Colonic mucosa (tissue), 4 donors: ENCODE results near the gene YTHDC2. TPM values are rescaled to one million over a fixed set of nuclear protein-coding genes. Genes with fewer than 3 reads are reported as not detected.

Experiments
- DNase-seq: peaks from one replicate; pipeline ENCODE4 v3.0.0-alpha.2; 2020
- H3K27ac ChIP-seq: fragments of 200-600 bp; one replicate; pipeline ENCODE4 v1.8.0; 2021
- H3K27me3 ChIP-seq: fragments of 200-600 bp; one replicate; pipeline ENCODE4 v1.8.0; 2021
- H3K36me3 ChIP-seq: fragments of 200-600 bp; one replicate; pipeline ENCODE4 v1.8.0; 2021
- H3K4me1 ChIP-seq: fragments of 200-600 bp; one replicate; pipeline ENCODE4 v1.8.0; 2021; ENCODE audit warnings: mild to moderate bottlenecking
- H3K4me3 ChIP-seq: fragments of 200-600 bp; one replicate; pipeline ENCODE4 v1.8.0; 2021
- H3K9ac ChIP-seq, 2 donors: one replicate each; pipeline ENCODE4 v1.7.0; 2013; ENCODE audit warnings: control low read depth in 2 of 2, low read depth in 2 of 2, low read length in 2 of 2
- H3K9me3 ChIP-seq: fragments of 200-600 bp; one replicate; pipeline ENCODE4 v1.8.0; 2021
- intact Hi-C: fragments of 100-400 bp; cut with DNase I; formaldehyde crosslinking; loops from one replicate; pipeline ENCODE4 v1.14.1; 2022
- total RNA-seq, 2 donors: library from RNA; stranded (reverse); fragmentation: NEBNext Ultra II Directional in 1 of 2; extraction: Animal tissue kit (Norgen Biotek cat#: 25700) in 1 of 2; gene quantifications; one replicate each; pipeline ENCODE4 v1.2.1, GENCODE V29; 2021
- TF ChIP-seq, protein P1 (sequence below): fragments of 200-600 bp; IDR thresholded peaks from one replicate; pipeline ENCODE4 v1.8.0; 2022; ENCODE audit warnings: antibody characterized with exemption, mild to moderate bottlenecking
- donor health status: healthy.
- donor health status: DM: no; HTN: no; CAD: no.
- donor health status: DM: no; HTN: no; CAD: no.

Gene YTHDC2
- total RNA-seq, 2 donors from 2014 or later = 22.6 to 22.8 TPM

DNA sequence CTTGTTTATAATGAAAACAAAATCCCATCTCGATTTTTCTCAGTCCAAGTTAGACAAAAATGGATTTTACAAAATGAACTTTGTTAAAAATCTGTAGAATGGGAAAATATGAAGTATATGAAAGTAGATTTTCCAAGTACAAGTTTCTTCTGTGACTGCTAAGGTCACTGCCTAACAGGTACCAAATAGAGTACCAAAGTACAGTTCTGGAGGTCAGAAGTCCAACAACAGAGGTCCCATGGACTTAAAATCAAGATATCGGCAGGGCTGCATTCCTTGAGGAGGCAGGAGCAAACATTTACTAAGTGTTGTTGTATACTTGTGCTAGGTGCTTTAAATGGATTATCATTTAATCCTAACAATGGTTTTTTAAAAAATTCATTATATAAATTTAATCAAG, 5.9 kb downstream of the YTHDC2 start:
- no peak overlapping the region for H3K27ac ChIP-seq
- TF ChIP-seq, protein P1, sequence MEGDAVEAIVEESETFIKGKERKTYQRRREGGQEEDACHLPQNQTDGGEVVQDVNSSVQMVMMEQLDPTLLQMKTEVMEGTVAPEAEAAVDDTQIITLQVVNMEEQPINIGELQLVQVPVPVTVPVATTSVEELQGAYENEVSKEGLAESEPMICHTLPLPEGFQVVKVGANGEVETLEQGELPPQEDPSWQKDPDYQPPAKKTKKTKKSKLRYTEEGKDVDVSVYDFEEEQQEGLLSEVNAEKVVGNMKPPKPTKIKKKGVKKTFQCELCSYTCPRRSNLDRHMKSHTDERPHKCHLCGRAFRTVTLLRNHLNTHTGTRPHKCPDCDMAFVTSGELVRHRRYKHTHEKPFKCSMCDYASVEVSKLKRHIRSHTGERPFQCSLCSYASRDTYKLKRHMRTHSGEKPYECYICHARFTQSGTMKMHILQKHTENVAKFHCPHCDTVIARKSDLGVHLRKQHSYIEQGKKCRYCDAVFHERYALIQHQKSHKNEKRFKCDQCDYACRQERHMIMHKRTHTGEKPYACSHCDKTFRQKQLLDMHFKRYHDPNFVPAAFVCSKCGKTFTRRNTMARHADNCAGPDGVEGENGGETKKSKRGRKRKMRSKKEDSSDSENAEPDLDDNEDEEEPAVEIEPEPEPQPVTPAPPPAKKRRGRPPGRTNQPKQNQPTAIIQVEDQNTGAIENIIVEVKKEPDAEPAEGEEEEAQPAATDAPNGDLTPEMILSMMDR = no peak
- H3K4me1 ChIP-seq = no peaks in the 10 kb centered on the region
- no peak for DNase-seq
- no peaks in the 10 kb centered on the region for H3K27me3 ChIP-seq
- no peak overlapping the region for H3K9ac ChIP-seq
- H3K9me3 ChIP-seq = no peaks in the 10 kb centered on the region
- intact Hi-C loops = loop anchor here (10.0 kb wide), 1 partner anchor 525 kb away; no protein-coding TSS in a partner anchor
- H3K4me3 ChIP-seq = no peak overlapping the region
- H3K36me3 ChIP-seq = no peaks in the 10 kb centered on the region

DNA sequence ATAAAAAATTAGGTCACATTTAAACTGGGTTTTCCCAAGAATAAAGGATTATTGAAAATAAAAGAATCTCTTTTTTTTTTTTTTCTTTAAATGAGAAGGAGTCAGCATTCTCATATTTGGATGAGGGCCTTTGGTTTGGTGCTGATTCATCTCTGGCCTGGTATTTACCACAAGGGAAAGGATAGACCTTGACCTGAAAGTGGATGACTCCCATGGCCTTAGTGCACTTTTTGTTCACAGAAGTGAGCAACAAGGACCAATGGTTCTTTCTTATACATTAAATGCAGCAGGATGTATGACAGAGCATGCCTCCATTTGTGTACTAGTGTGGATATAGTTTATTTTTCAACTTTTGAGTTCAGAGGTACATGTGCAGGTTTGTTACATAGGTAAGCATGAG, 6.9 kb downstream of the YTHDC2 start:
- H3K9me3 ChIP-seq = no peaks in the 10 kb centered on the region
- no peaks in the 10 kb centered on the region for H3K4me1 ChIP-seq
- TF ChIP-seq, protein P1 = no peak
- H3K4me3 ChIP-seq = no peak overlapping the region
- no peak overlapping the region for H3K9ac ChIP-seq
- no peaks in the 10 kb centered on the region for H3K36me3 ChIP-seq
- no peaks in the 10 kb centered on the region for H3K27me3 ChIP-seq
- DNase-seq = no peak
- intact Hi-C loops = no loop called here
- H3K27ac ChIP-seq = no peak overlapping the region

DNA sequence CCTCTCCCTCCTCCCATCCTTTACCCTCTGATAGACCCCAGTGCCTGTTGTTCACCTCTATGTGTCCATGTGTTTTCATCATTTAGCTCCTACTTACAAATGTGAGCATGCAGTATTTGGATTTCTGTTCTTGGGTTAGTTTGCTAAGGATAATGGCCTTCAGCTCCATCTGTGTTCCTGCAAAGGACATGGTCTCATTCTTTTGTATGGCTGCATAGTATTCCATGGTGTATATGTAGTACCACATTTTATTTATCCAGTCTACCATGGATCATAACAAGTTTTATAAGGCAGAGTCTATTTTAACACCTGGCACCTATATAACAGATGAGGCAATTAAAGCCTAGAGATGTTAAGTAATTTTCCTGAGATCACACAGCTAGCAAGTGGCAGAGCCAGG, 7.4 kb downstream of the YTHDC2 start:
- no peaks in the 10 kb centered on the region for H3K4me1 ChIP-seq
- no peak overlapping the region for H3K27ac ChIP-seq
- H3K4me3 ChIP-seq = no peak overlapping the region
- intact Hi-C loops = no loop called here
- DNase-seq = no peak
- H3K27me3 ChIP-seq = no peaks in the 10 kb centered on the region
- H3K9ac ChIP-seq = no peak overlapping the region
- H3K36me3 ChIP-seq = no peaks in the 10 kb centered on the region
- TF ChIP-seq, protein P1 = no peak
- no peaks in the 10 kb centered on the region for H3K9me3 ChIP-seq

DNA sequence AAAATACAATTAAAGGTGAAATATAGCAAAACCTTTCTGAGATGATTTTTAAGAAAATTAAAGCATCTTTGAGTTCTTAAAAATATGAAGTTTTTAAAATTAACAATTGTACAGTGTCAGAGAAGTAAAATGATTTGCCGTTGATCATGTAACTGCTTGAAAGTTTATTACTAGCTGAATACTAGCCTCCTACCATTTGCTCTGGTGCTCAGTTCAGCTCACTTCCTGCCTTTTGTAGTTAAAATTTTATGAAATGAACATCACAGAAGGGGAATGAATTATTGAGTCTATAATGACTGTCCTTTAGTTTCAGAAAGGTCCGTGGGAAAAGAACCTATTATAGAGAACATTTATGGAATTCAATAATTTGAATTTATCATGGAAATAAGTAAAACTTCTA, 9.7 kb downstream of the YTHDC2 start:
- no peak for DNase-seq
- intact Hi-C loops = no loop called here
- Histone ChIP-seq H3K4me3 (no peak overlapping the region), H3K36me3 (no peaks in the 10 kb centered on the region), H3K9me3 (no peaks in the 10 kb centered on the region), H3K4me1 (no peaks in the 10 kb centered on the region), H3K27me3 (no peaks in the 10 kb centered on the region), H3K9ac (no peak overlapping the region), H3K27ac (no peak overlapping the region)
- TF ChIP-seq, protein P1 = no peak

DNA sequence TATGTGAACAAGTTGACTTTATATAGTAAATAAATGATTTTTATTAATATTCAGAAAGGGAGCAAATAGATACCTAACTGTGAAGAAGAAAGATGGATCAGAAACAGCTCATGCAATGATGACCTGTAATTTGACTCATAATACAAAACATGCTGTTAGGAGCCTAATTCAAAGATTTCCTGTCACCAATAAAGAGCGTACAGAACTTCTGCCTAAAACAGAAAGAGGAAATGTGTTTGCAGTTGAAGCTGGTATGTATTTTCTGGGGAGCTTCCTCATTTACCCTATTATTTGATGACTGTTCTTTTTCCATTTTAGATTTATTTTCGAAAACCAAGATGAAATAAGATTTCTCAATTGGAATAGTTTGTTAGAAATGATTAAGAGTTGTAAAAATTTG, 11.4 kb downstream of the YTHDC2 start:
- H3K27me3 ChIP-seq = no peaks in the 10 kb centered on the region
- TF ChIP-seq, protein P1 = no peak
- H3K9me3 ChIP-seq = no peaks in the 10 kb centered on the region
- intact Hi-C loops = no loop called here
- no peak overlapping the region for H3K4me3 ChIP-seq
- no peak overlapping the region for H3K9ac ChIP-seq
- no peak for DNase-seq
- H3K36me3 ChIP-seq = no peaks in the 10 kb centered on the region
- no peaks in the 10 kb centered on the region for H3K4me1 ChIP-seq
- peak overlapping the region; percentile 14 for H3K27ac ChIP-seq

DNA sequence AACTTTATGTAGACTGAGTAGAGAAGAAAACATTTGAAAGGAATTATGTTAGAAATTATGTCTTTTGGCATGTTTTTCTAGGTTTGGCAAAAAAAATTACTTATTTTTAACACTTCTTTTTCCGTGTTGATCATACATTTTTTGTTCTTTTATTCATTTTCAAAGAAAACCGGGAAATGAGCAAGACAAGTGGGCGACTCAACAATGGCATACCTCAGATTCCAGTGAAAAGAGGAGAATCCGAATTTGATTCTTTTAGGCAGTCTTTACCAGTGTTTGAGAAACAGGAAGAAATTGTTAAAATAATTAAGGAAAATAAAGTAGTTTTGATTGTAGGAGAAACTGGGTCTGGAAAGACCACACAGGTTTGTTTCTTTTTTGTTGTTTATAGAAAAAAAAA, 12.9 kb downstream of the YTHDC2 start:
- Histone ChIP-seq H3K9ac (no peak overlapping the region), H3K4me1 (no peaks in the 10 kb centered on the region), H3K27me3 (no peaks in the 10 kb centered on the region), H3K27ac (no peak overlapping the region), H3K36me3 (no peaks in the 10 kb centered on the region), H3K4me3 (no peak overlapping the region), H3K9me3 (no peaks in the 10 kb centered on the region)
- TF ChIP-seq, protein P1 = no peak
- intact Hi-C loops = no loop called here
- no peak for DNase-seq
